ENCODE data around the gene LRIG1.

DNA sequence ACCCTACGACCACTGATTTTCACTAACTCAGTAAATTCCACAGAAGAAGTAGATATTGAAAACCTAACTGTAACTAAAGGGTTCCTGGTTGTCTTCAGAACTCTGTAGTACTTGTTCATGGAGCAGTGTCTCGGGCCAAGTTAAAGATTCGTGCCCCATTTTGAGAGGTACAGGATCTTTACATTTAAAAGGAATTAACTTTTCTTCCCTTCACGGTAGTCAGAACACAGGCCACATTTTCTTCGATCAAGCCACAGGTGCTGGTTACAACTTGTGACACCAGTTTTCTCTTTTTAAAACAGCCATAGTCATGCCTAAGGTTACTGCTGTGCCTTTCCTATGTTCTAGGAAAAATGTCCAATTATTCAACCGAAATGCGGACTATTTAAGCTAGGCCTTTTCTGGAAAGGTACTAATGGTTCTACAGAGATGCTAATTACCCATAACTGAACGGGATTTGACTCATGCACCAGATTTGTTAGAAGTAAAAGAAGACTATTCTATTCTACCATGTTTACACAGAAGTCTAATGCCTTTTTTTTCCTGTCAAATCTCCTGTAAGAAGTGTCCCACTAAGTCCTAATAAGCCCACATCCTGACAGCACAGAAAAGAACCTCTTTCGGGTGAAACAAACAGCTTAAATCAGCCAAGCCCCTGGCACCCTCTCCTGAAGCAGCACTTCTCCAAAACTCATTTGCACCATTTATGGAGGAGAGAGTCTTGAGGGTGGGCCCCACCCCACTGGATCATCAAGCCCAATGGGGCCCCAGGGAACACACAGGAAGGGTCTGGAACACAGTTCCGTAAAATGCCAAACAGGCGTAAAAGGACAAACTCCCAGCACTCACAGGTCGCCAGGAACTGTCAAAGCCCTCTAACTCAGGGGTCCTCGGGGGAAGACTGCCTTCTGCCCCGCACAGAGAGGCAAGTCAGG lies 1.9 kb downstream of the LRIG1 start:
- TF ChIP-seq RARB (CRISPR knock-in tag; IDR thresholded peaks at IDR 0.05) (no peak), ZC3H10 (CRISPR knock-in tag; IDR thresholded peaks at IDR 0.05) (no peak), TOX (CRISPR knock-in tag; IDR thresholded peaks at IDR 0.05; ENCODE audit: borderline replicate concordance) (no peak), SNAI2 (CRISPR knock-in tag; IDR thresholded peaks at IDR 0.05) (no peak), PPARA (CRISPR knock-in tag; IDR thresholded peaks at IDR 0.05; ENCODE audit: borderline replicate concordance) (no peak), ZNF70 (CRISPR knock-in tag; IDR thresholded peaks at IDR 0.05) (no peak), ISL1 (CRISPR knock-in tag; IDR thresholded peaks at IDR 0.05) (no peak), ZFP3 (CRISPR knock-in tag; IDR thresholded peaks at IDR 0.05) (no peak), ZFP30 (CRISPR knock-in tag; IDR thresholded peaks at IDR 0.05) (no peak)
- TF ChIP-seq, protein P1, sequence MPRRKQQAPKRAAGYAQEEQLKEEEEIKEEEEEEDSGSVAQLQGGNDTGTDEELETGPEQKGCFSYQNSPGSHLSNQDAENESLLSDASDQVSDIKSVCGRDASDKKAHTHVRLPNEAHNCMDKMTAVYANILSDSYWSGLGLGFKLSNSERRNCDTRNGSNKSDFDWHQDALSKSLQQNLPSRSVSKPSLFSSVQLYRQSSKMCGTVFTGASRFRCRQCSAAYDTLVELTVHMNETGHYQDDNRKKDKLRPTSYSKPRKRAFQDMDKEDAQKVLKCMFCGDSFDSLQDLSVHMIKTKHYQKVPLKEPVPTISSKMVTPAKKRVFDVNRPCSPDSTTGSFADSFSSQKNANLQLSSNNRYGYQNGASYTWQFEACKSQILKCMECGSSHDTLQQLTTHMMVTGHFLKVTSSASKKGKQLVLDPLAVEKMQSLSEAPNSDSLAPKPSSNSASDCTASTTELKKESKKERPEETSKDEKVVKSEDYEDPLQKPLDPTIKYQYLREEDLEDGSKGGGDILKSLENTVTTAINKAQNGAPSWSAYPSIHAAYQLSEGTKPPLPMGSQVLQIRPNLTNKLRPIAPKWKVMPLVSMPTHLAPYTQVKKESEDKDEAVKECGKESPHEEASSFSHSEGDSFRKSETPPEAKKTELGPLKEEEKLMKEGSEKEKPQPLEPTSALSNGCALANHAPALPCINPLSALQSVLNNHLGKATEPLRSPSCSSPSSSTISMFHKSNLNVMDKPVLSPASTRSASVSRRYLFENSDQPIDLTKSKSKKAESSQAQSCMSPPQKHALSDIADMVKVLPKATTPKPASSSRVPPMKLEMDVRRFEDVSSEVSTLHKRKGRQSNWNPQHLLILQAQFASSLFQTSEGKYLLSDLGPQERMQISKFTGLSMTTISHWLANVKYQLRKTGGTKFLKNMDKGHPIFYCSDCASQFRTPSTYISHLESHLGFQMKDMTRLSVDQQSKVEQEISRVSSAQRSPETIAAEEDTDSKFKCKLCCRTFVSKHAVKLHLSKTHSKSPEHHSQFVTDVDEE (CRISPR knock-in tag; IDR thresholded peaks at IDR 0.05) = no peak
- TF ChIP-seq, protein P2, sequence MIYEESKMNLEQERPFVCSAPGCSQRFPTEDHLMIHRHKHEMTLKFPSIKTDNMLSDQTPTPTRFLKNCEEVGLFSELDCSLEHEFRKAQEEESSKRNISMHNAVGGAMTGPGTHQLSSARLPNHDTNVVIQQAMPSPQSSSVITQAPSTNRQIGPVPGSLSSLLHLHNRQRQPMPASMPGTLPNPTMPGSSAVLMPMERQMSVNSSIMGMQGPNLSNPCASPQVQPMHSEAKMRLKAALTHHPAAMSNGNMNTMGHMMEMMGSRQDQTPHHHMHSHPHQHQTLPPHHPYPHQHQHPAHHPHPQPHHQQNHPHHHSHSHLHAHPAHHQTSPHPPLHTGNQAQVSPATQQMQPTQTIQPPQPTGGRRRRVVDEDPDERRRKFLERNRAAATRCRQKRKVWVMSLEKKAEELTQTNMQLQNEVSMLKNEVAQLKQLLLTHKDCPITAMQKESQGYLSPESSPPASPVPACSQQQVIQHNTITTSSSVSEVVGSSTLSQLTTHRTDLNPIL (CRISPR knock-in tag; IDR thresholded peaks at IDR 0.05; ENCODE audit: low read depth) = no peak
- TF ChIP-seq, protein P3, sequence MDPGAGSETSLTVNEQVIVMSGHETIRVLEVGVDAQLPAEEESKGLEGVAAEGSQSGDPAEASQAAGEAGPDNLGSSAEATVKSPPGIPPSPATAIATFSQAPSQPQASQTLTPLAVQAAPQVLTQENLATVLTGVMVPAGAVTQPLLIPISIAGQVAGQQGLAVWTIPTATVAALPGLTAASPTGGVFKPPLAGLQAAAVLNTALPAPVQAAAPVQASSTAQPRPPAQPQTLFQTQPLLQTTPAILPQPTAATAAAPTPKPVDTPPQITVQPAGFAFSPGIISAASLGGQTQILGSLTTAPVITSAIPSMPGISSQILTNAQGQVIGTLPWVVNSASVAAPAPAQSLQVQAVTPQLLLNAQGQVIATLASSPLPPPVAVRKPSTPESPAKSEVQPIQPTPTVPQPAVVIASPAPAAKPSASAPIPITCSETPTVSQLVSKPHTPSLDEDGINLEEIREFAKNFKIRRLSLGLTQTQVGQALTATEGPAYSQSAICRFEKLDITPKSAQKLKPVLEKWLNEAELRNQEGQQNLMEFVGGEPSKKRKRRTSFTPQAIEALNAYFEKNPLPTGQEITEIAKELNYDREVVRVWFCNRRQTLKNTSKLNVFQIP (CRISPR knock-in tag; IDR thresholded peaks at IDR 0.05; ENCODE audit: borderline replicate concordance, low read depth) = no peak
- TF ChIP-seq, protein P4, sequence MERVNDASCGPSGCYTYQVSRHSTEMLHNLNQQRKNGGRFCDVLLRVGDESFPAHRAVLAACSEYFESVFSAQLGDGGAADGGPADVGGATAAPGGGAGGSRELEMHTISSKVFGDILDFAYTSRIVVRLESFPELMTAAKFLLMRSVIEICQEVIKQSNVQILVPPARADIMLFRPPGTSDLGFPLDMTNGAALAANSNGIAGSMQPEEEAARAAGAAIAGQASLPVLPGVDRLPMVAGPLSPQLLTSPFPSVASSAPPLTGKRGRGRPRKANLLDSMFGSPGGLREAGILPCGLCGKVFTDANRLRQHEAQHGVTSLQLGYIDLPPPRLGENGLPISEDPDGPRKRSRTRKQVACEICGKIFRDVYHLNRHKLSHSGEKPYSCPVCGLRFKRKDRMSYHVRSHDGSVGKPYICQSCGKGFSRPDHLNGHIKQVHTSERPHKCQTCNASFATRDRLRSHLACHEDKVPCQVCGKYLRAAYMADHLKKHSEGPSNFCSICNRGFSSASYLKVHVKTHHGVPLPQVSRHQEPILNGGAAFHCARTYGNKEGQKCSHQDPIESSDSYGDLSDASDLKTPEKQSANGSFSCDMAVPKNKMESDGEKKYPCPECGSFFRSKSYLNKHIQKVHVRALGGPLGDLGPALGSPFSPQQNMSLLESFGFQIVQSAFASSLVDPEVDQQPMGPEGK (CRISPR knock-in tag; IDR thresholded peaks at IDR 0.05; ENCODE audit: borderline replicate concordance) = no peak
- TF ChIP-seq, protein P5, sequence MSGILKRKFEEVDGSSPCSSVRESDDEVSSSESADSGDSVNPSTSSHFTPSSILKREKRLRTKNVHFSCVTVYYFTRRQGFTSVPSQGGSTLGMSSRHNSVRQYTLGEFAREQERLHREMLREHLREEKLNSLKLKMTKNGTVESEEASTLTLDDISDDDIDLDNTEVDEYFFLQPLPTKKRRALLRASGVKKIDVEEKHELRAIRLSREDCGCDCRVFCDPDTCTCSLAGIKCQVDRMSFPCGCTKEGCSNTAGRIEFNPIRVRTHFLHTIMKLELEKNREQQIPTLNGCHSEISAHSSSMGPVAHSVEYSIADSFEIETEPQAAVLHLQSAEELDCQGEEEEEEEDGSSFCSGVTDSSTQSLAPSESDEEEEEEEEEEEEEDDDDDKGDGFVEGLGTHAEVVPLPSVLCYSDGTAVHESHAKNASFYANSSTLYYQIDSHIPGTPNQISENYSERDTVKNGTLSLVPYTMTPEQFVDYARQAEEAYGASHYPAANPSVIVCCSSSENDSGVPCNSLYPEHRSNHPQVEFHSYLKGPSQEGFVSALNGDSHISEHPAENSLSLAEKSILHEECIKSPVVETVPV (CRISPR knock-in tag; IDR thresholded peaks at IDR 0.05) = no peak
